ENCODE results near the gene MYO1D. TPM values are rescaled to one million over a fixed set of nuclear protein-coding genes. Genes with fewer than 3 reads are reported as not detected.

Gene MYO1D
- total RNA-seq, 2 experiments from 2014 or later = 8.7 to 8.8 TPM

DNA sequence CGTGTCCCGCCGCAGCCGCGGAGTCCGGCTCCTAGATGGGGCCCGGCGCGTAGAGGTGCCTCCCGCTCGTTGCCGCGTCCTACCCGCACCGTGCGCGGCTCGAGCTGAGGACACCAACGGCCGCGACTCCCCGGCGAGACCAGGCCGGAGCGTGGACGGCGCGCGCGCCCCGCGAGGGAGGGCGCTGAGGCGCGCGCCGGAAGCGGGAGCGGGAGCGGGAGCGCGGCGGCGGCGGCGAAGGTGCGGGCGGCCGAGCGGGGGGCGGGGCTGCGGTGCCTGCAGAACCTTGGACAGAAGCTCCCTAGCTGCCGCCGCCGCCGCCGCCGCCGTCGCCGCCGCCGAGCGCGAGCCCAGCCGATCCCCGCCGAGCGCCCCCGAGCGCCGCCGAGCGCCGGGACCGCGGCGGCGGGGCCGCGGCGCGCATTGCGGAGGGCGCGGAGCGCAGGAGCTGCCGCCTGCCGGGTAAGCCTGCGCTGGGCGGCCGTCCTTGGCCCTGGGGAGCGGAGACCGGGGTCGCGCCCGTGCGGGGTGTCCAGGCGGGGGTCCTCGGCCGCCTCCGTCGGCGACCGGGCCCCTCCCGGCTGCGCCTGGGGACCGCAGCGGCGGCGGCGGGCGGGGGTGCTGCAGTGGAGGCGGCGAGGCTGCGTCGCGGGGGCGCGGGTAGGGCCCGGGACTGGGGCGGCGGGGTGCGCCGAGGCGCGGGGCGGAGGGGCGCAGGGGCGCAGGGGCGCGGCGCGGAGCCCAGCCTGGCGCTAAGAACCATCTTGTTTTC is 390.0 kb downstream of the MYO1D start, which contains the start of gene CDK5R1:
CDK5R1 (plus strand) TSS at position 293 of the 772 bp plus-strand sequence. CDS start 628 bp downstream, outside the sequence.
- intact Hi-C loops (cut with DNase I, micrococcal nuclease) = loop anchor here (1.0 to 2.0 kb wide), 9 partner anchors 32 to 390 kb away; partner anchors contain the start of genes MYO1D (in 1 of the 2) and PSMD11 (in 1 of the 2)
- ATAC-seq (peak; percentile 66), DNase-seq (peak; percentile 87)
- H3K27me3 Mint-ChIP-seq = no peaks in the 10 kb centered on the region
- peak within 1 kb of the TSS; percentile 96 for H3K4me3 Mint-ChIP-seq
- POLR2A ChIA-PET = interaction anchor here (0.6 to 2.1 kb wide), 7 partner anchors 9 to 203 kb away, joined by 4 to 19 read pairs (median 5); partner anchors contain the start of gene PSMD11
- CTCF ChIA-PET = interaction anchor here (0.6 to 6.6 kb wide), 9 partner anchors 9 to 392 kb away, joined by 3 to 67 read pairs (median 6); partner anchors contain the start of gene PSMD11
- peaks cover 55% of the 10 kb centered on the region for H3K4me1 Mint-ChIP-seq
- peaks cover 42% of the 10 kb centered on the region for H3K36me3 Mint-ChIP-seq (ENCODE audit: low read depth)
- peak within 1 kb of the TSS; percentile 94 for H3K27ac Mint-ChIP-seq
- no peaks in the 10 kb centered on the region for H3K9me3 Mint-ChIP-seq (ENCODE audit: low read depth)

- ChIA-PET POLR2A (interaction anchor here (0.6 to 1.8 kb wide), 5 partner anchors 38 to 204 kb away, joined by 4 to 19 read pairs (median 4); partner anchors contain the start of gene PSMD11), CTCF (interaction anchor here (0.7 to 6.6 kb wide), 6 partner anchors 10 to 42 kb away, joined by 4 to 67 read pairs (median 7); partner anchors contain the start of gene PSMD11)
- H3K4me1 Mint-ChIP-seq = peaks cover 48% of the 10 kb centered on the region
- H3K27ac Mint-ChIP-seq = no peak overlapping the region
- intact Hi-C loops (cut with DNase I, micrococcal nuclease) = loop anchor here (1.0 to 2.0 kb wide), 6 partner anchors 42 to 391 kb away; partner anchors contain the start of genes MYO1D (in 1 of the 2) and PSMD11 (in 1 of the 2)
- H3K27me3 Mint-ChIP-seq = no peaks in the 10 kb centered on the region
- H3K36me3 Mint-ChIP-seq (ENCODE audit: low read depth) = peaks cover 45% of the 10 kb centered on the region
- DNase-seq (peak; percentile 82), ATAC-seq (peak; percentile 71)
- H3K4me3 Mint-ChIP-seq = peak overlapping the region; percentile 54
- no peaks in the 10 kb centered on the region for H3K9me3 Mint-ChIP-seq (ENCODE audit: low read depth)
Measured at GRCh38 chr17:32486111-32486700, 390.7 kb downstream of the MYO1D start.

GRCh38 chr17:32485261-32486110 is 391.4 kb downstream of the MYO1D start:
- H3K36me3 Mint-ChIP-seq (ENCODE audit: low read depth) = peaks cover 42% of the 10 kb centered on the region
- ATAC-seq (no peak), DNase-seq (peak; percentile 7)
- intact Hi-C loops (cut with DNase I, micrococcal nuclease) = loop anchor here (1.0 to 2.0 kb wide), 6 partner anchors 41 to 392 kb away; partner anchors contain the start of genes MYO1D (in 1 of the 2) and PSMD11 (in 1 of the 2)
- no peaks in the 10 kb centered on the region for H3K9me3 Mint-ChIP-seq (ENCODE audit: low read depth)
- ChIA-PET CTCF (interaction anchor here (0.7 to 6.6 kb wide), 7 partner anchors 9 to 139 kb away, joined by 3 to 67 read pairs (median 6); partner anchors contain the start of gene PSMD11), POLR2A (interaction anchor here (0.6 to 1.8 kb wide), 3 partner anchors 38 to 162 kb away, joined by 4 to 19 read pairs (median 6); no protein-coding TSS in a partner anchor)
- no peaks in the 10 kb centered on the region for H3K27me3 Mint-ChIP-seq
- H3K27ac Mint-ChIP-seq = no peak overlapping the region
- peaks cover 41% of the 10 kb centered on the region for H3K4me1 Mint-ChIP-seq
- H3K4me3 Mint-ChIP-seq = peak overlapping the region; percentile 54

- POLR2A ChIA-PET = interaction anchor here (0.6 to 1.6 kb wide), 3 partner anchors 11 to 95 kb away, joined by 3 to 6 read pairs (median 4); no protein-coding TSS in a partner anchor
- intact Hi-C loops (cut with DNase I, micrococcal nuclease) = no loop called here
Measured at GRCh38 chr17:32484628-32485027, 392.3 kb downstream of the MYO1D start.

DNA sequence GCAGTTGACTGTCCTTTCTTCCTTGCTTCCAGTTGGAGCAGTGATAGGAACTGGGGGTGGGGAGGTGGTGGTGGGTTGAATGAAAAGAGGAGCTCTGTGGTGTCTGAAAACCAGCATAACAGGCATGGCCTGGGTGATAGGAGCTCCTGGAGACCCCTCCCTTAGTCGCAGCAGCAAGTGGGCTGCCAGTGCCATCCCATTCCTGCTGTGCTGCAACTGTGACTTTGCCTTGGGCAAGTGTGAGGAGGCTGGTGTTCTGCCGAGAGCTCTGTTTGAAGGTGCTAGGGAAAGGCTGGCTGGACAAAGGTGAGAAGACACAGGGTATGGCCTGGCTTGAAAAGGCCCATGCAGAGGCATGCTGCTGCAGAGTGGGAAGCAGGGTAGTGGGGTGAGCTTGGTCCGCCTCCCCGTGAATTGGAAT is 392.9 kb downstream of the MYO1D start:
- Mint-ChIP-seq H3K4me1 (peaks cover 27% of the 10 kb centered on the region), H3K36me3 (ENCODE audit: low read depth) (peaks cover 39% of the 10 kb centered on the region), H3K27ac (peak overlapping the region; percentile 17), H3K4me3 (peak overlapping the region; percentile 7), H3K9me3 (ENCODE audit: low read depth) (no peaks in the 10 kb centered on the region), H3K27me3 (no peaks in the 10 kb centered on the region)
- POLR2A ChIA-PET = interaction anchor here (0.6 to 1.6 kb wide), 3 partner anchors 11 to 95 kb away, joined by 3 to 6 read pairs (median 4); no protein-coding TSS in a partner anchor
- CTCF ChIA-PET = interaction anchor here (0.6 to 6.6 kb wide), 23 partner anchors 8 to 517 kb away, joined by 3 to 67 read pairs (median 4); partner anchors contain the start of genes MYO1D and PSMD11
- no peak for ATAC-seq
- peak; percentile 7 for DNase-seq
- intact Hi-C loops (cut with DNase I, micrococcal nuclease) = no loop called here

More at GRCh38 chr17:32484628-32485027, 392.3 kb downstream of the MYO1D start:
- Mint-ChIP-seq H3K36me3 (ENCODE audit: low read depth) (peaks cover 40% of the 10 kb centered on the region), H3K27me3 (no peaks in the 10 kb centered on the region), H3K27ac (no peak overlapping the region), H3K4me3 (no peak overlapping the region), H3K4me1 (peaks cover 33% of the 10 kb centered on the region), H3K9me3 (ENCODE audit: low read depth) (no peaks in the 10 kb centered on the region)
- ATAC-seq (no peak), DNase-seq (no peak)
- CTCF ChIA-PET = interaction anchor here (0.6 to 6.6 kb wide), 14 partner anchors 9 to 452 kb away, joined by 3 to 67 read pairs (median 4); partner anchors contain the start of genes MYO1D and PSMD11

DNA sequence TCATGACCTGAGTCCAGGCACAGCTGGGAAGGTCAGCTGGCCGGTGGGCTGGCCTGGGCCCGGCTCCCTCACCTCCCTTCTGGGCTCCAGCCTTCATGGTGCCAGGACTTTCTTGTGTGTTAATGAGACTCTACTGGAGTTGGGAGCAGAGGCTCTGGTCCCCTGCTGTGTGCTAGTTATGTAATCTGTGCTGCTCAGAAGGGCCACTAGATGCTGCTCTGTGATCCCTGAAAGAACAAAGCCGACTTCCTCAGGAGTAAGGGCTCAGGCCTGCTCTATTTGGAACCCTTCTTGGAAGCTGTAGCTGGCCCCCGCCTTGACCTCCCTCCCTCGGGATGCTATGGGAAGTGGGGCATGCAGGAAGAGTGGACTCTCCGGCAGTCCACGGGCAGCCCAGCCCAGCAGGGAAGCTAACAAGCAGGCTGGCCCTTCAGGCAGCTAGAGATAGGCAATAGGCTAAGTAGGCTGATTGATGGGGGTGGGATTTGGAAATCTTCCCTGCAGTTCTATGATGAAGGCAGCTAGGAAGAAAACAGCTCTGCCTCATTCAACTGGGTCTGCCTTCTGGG is 393.4 kb downstream of the MYO1D start:
- POLR2A ChIA-PET = interaction anchor here (1.6 kb wide), 1 partner anchor 40 kb away, joined by 6 read pairs; no protein-coding TSS in a partner anchor
- ATAC-seq (peak; percentile 31), DNase-seq (peak; percentile 49)
- Mint-ChIP-seq H3K4me1 (peaks cover 23% of the 10 kb centered on the region), H3K27me3 (no peaks in the 10 kb centered on the region), H3K36me3 (ENCODE audit: low read depth) (peaks cover 37% of the 10 kb centered on the region), H3K27ac (peak overlapping the region; percentile 17), H3K4me3 (no peak overlapping the region), H3K9me3 (ENCODE audit: low read depth) (no peaks in the 10 kb centered on the region)
- CTCF ChIA-PET = interaction anchor here (0.6 to 6.6 kb wide), 21 partner anchors 8 to 518 kb away, joined by 3 to 67 read pairs (median 4); partner anchors contain the start of gene MYO1D
- intact Hi-C loops (cut with DNase I, micrococcal nuclease) = loop anchor here in 1 of 2 experiments (1.0 kb wide), 2 partner anchors 126 to 272 kb away; no protein-coding TSS in a partner anchor

- Mint-ChIP-seq H3K4me1 (peaks cover 15% of the 10 kb centered on the region), H3K4me3 (no peak overlapping the region), H3K9me3 (ENCODE audit: low read depth) (no peaks in the 10 kb centered on the region), H3K27ac (peak overlapping the region; percentile 72), H3K27me3 (no peaks in the 10 kb centered on the region), H3K36me3 (ENCODE audit: low read depth) (peaks cover 33% of the 10 kb centered on the region)
- CTCF ChIA-PET = interaction anchor here (0.6 to 6.6 kb wide), 7 partner anchors 9 to 176 kb away, joined by 3 to 67 read pairs (median 4); no protein-coding TSS in a partner anchor
- ATAC-seq (no peak), DNase-seq (peak; percentile 3)
- POLR2A ChIA-PET = no interaction called here
- intact Hi-C loops (cut with DNase I, micrococcal nuclease) = loop anchor here in 1 of 2 experiments (1.0 kb wide), 2 partner anchors 127 to 273 kb away; no protein-coding TSS in a partner anchor
Measured at GRCh38 chr17:32482568-32483320, 394.2 kb downstream of the MYO1D start.

DNA sequence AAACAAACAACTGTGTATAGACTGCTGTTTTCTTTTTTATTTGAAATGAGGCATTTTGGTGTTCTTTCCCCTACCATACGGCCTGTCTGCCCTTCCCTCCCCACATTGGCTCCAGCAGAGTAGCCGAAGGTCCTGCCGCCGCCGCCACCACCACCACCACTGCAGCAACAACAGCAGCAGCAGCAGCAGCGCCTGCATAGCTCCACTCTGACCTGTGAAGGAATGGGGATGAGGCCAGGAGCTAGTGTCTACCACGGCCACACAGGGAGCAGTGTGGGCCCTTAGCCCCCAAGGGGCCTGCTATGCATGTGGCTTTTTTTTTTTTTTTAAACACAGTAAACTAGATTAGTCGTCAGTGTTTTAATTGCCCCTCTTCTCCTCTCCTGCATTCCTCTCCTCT is 395.7 kb downstream of the MYO1D start:
- H3K4me3 Mint-ChIP-seq = no peak overlapping the region
- H3K27ac Mint-ChIP-seq = peak overlapping the region; percentile 40
- DNase-seq (no peak), ATAC-seq (no peak)
- no peaks in the 10 kb centered on the region for H3K27me3 Mint-ChIP-seq
- H3K9me3 Mint-ChIP-seq (ENCODE audit: low read depth) = no peaks in the 10 kb centered on the region
- CTCF ChIA-PET = interaction anchor here (0.9 to 6.6 kb wide), 3 partner anchors 10 to 18 kb away, joined by 3 to 67 read pairs (median 4); no protein-coding TSS in a partner anchor
- POLR2A ChIA-PET = interaction anchor here (0.7 kb wide), 1 partner anchor 285 kb away, joined by 3 read pairs; no protein-coding TSS in a partner anchor
- intact Hi-C loops (cut with DNase I, micrococcal nuclease) = no loop called here
- peaks cover 34% of the 10 kb centered on the region for H3K36me3 Mint-ChIP-seq (ENCODE audit: low read depth)
- peaks cover 12% of the 10 kb centered on the region for H3K4me1 Mint-ChIP-seq

GRCh38 chr17:32479074-32479617 is 397.8 kb downstream of the MYO1D start:
- Mint-ChIP-seq H3K36me3 (ENCODE audit: low read depth) (peaks cover 46% of the 10 kb centered on the region), H3K4me3 (no peak overlapping the region), H3K27ac (peak overlapping the region; percentile 28), H3K9me3 (ENCODE audit: low read depth) (no peaks in the 10 kb centered on the region), H3K27me3 (no peaks in the 10 kb centered on the region), H3K4me1 (peaks cover 6% of the 10 kb centered on the region)
- no peak for DNase-seq
- ATAC-seq = no peak
- POLR2A ChIA-PET = no interaction called here
- intact Hi-C loops (cut with DNase I, micrococcal nuclease) = no loop called here
- CTCF ChIA-PET = interaction anchor here (1.2 to 1.5 kb wide), 2 partner anchors 10 to 15 kb away, joined by 5 to 8 read pairs; no protein-coding TSS in a partner anchor
